Smooth muscle cell (in vitro differentiated cells): ENCODE data around the gene LDHD. TPM values are rescaled to one million over a fixed set of nuclear protein-coding genes. Genes with fewer than 3 reads are reported as not detected.

Source experiments
- DNase-seq: peaks from one replicate; lab custom pipeline; 2025; ENCODE audit not compliant: unreplicated experiment; lab: John Stamatoyannopoulos, UW
- H2AFZ ChIP-seq: fragments of 200-600 bp; sonication (generic); 2 replicates; pipeline ENCODE4 v1.6.0; 2016; ENCODE audit warnings: antibody characterized with exemption, low read depth, mild to moderate bottlenecking
- H3F3A ChIP-seq: fragments of 200-600 bp; sonication (generic); 2 replicates; pipeline ENCODE4 v1.6.0; 2017; ENCODE audit warnings: antibody characterized with exemption, low read depth
- H3K27ac ChIP-seq: fragments of 200-600 bp; sonication (generic); 2 replicates; pipeline ENCODE4 v1.5.1; 2016; ENCODE audit warnings: low read depth, mild to moderate bottlenecking
- H3K27me3 ChIP-seq: fragments of 200-600 bp; sonication (generic); 2 replicates; pipeline ENCODE4 v1.6.1; 2016; ENCODE audit warnings: low read depth, mild to moderate bottlenecking
- H3K36me3 ChIP-seq: fragments of 200-600 bp; sonication (generic); 2 replicates; pipeline ENCODE4 v1.5.1; 2016; ENCODE audit warnings: low read depth
- H3K4me1 ChIP-seq: fragments of 200-600 bp; sonication (generic); 2 replicates; pipeline ENCODE4 v1.5.1; 2016; ENCODE audit warnings: low read depth
- H3K4me2 ChIP-seq: fragments of 200-600 bp; sonication (generic); 2 replicates; pipeline ENCODE4 v1.6.0; 2016; ENCODE audit warnings: mild to moderate bottlenecking
- H3K4me3 ChIP-seq: fragments of 200-600 bp; sonication (generic); 2 replicates; pipeline ENCODE4 v1.5.1; 2016; ENCODE audit warnings: mild to moderate bottlenecking
- H3K79me2 ChIP-seq: fragments of 200-600 bp; sonication (generic); 2 replicates; pipeline ENCODE4 v1.6.0; 2016; ENCODE audit warnings: low read depth, mild to moderate bottlenecking
- H3K9ac ChIP-seq: fragments of 200-600 bp; sonication (generic); 2 replicates; pipeline ENCODE4 v1.6.0; 2016; ENCODE audit warnings: low read depth
- H3K9me3 ChIP-seq: fragments of 200-600 bp; sonication (generic); replicated peaks from 2 replicates; pipeline ENCODE4 v1.5.1; 2016; ENCODE audit warnings: low read depth
- H4K20me1 ChIP-seq: fragments of 200-600 bp; sonication (generic); 2 replicates; pipeline ENCODE4 v1.6.0; 2016; ENCODE audit warnings: low read depth
- WGBS: methylation state at CpG from one replicate; pipeline ENCODE4 v1.1.7; 2016; ENCODE audit warnings: low lambda C conversion rate; 5-methylcytosine and 5-hydroxymethylcytosine counted together
- polyA plus RNA-seq: library from polyadenylated mRNA; unstranded; fragments of >200 nt; fragmentation: Nextera tagmentation; extraction: Ambion mirVana; gene quantifications from 2 replicates; pipeline ENCODE4 v1.2.1, GENCODE V29; 2016
- total RNA-seq: library from RNA; depleted of rRNA; stranded (reverse); fragments of >200 nt; gene quantifications from 2 replicates; pipeline ENCODE4 v1.2.3, GENCODE V29; 2014
- TF ChIP-seq, protein P1 (sequence below): fragments of 200-600 bp; sonication (generic); IDR thresholded peaks from 2 replicates; pipeline ENCODE4 v1.5.1; 2017; ENCODE audit warnings: borderline replicate concordance, mild to moderate bottlenecking, antibody characterized with exemption; ENCODE audit not compliant: insufficient read depth, poor library complexity, severe bottlenecking

LDHD gene
- total and polyA plus RNA-seq, 2 experiments from 2014 or later = 0.85 to 1.2 TPM

DNA sequence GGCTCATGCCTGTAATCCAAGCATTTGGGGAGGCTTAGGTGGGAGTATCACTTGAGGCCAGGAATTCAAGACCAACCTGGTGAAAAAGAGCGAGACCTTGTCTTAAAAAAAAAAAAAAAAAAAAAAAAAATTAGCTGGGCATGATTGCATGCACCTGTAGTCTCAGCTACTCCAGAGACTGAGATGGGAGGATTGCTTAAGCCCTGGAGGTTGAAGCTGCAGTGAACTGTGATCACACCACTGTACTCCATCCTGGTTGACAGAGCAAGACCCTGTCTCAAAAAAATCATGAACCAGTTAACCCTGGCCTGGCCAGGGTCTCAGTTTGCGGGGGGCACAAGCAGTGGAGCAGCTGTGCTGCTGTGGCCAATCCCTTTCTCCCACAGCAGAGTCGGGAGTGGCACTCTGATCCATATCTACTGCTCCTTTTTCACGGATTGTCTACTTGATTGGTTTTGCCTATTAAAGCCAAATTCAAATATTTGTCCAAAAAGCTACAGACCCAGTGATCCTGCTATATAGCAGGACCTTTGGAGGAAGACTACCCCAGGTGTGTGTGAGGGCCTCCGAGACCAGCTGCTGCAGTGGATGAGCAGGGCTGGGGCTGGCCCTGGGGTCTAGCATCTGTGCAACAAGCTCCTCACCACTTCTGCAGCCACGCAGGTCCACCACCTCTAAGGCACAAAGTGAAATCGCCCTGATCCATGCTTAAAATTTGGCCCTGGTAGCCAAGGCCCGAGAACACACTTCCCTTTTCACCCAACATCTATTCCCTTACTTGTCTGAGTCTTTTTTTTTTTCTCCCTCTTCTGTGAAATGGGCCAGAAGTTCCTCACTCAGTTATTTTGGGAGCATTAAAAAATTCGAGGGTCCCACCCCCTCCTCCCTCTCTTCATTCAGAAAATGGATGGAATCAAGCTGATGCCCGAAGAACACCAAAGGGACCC is 48.2 kb downstream of the LDHD start:
- no peak overlapping the region for H3K4me3 ChIP-seq
- H3K4me2 ChIP-seq = no peak overlapping the region
- no peak overlapping the region for H2AFZ ChIP-seq
- no peaks in the 10 kb centered on the region for H3K27me3 ChIP-seq
- DNase-seq = no peak
- H3K27ac ChIP-seq = no peak overlapping the region
- WGBS = 96% methylated on average over 10 of the region's 10 CpGs
- H3K4me1 ChIP-seq = peaks cover 9% of the 10 kb centered on the region
- H3F3A ChIP-seq = no peaks in the 10 kb centered on the region
- peaks cover 67% of the 10 kb centered on the region for H3K79me2 ChIP-seq
- H4K20me1 ChIP-seq = peaks cover 99% of the 10 kb centered on the region
- no peak overlapping the region for H3K9ac ChIP-seq
- TF ChIP-seq, protein P1, sequence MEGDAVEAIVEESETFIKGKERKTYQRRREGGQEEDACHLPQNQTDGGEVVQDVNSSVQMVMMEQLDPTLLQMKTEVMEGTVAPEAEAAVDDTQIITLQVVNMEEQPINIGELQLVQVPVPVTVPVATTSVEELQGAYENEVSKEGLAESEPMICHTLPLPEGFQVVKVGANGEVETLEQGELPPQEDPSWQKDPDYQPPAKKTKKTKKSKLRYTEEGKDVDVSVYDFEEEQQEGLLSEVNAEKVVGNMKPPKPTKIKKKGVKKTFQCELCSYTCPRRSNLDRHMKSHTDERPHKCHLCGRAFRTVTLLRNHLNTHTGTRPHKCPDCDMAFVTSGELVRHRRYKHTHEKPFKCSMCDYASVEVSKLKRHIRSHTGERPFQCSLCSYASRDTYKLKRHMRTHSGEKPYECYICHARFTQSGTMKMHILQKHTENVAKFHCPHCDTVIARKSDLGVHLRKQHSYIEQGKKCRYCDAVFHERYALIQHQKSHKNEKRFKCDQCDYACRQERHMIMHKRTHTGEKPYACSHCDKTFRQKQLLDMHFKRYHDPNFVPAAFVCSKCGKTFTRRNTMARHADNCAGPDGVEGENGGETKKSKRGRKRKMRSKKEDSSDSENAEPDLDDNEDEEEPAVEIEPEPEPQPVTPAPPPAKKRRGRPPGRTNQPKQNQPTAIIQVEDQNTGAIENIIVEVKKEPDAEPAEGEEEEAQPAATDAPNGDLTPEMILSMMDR = no peak
- H3K36me3 ChIP-seq = no peaks in the 10 kb centered on the region
- no peaks in the 10 kb centered on the region for H3K9me3 ChIP-seq

DNA sequence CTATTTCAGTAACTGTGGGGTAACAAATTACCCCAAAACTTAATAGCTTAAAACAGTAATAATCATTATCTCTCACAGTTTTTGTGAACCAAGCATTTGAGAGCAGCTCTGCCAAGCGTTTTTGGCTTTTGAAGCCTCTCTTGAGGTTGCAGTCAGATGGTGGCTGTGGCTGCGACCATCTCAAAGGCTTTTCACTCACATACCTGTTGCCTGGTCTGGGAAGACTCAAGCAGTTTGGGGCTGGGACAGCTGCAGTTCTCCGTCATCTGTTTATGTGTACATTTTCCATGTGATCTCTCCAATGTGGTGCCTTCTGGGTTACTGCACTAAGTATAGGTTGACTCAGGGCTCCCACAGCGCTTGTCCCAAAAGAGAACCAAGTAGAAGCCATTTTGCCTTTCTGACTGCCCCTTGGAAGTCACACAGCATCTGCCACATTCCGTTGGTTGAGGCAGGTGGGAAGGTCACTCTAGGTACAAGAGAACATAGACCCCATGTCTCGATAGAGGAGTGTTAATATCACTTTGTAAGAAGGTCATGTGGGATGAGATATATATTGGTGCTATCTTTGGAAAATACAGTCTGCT is 49.6 kb downstream of the LDHD start:
- peaks cover 9% of the 10 kb centered on the region for H3K4me1 ChIP-seq
- H2AFZ ChIP-seq = no peak overlapping the region
- no peak overlapping the region for H3K4me2 ChIP-seq
- TF ChIP-seq, protein P1 = no peak
- WGBS = 85% methylated on average over 6 of the region's 6 CpGs
- peaks cover 100% of the 10 kb centered on the region for H4K20me1 ChIP-seq
- peaks cover 63% of the 10 kb centered on the region for H3K79me2 ChIP-seq
- H3K27me3 ChIP-seq = no peaks in the 10 kb centered on the region
- H3K9me3 ChIP-seq = no peaks in the 10 kb centered on the region
- no peaks in the 10 kb centered on the region for H3F3A ChIP-seq
- no peak for DNase-seq
- no peak overlapping the region for H3K27ac ChIP-seq
- no peak overlapping the region for H3K9ac ChIP-seq
- H3K4me3 ChIP-seq = no peak overlapping the region
- H3K36me3 ChIP-seq = no peaks in the 10 kb centered on the region

DNA sequence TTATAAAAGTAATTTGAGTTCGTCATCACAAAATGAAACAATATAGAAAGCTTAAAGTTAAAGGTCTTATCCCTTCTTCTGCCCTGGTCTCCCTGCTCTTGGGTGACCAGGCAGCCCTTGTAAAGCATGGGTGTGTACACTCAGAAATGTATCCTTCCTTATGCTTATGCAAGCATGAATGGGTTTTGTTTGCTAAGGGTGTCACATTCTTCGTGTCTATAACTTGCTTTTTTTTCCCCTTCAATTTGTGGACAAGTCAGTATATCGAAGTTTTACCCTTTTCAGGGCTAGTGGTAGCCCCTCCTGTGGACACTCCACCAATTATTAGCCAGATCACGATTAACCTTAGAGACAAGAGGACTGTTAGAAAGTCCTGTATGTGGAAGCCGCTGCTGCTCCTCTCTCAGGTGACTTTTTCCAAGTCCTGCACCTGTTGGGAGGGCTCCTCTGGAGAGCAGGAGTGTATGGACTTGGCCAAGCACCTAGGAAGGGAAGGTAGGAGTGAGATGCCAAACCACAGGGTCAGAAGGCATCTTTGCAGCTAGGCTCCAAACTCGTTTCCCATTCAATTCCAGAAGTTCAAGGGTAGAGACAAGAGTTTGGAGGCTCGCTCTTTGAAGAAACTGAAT is 50.9 kb downstream of the LDHD start:
- Histone ChIP-seq H3K4me1 (peaks cover 9% of the 10 kb centered on the region), H3K9ac (no peak overlapping the region), H3K4me2 (no peak overlapping the region), H3K36me3 (no peaks in the 10 kb centered on the region), H3K9me3 (no peaks in the 10 kb centered on the region), H2AFZ (no peak overlapping the region), H3K27ac (no peak overlapping the region), H3F3A (no peaks in the 10 kb centered on the region), H3K27me3 (no peaks in the 10 kb centered on the region), H3K79me2 (peaks cover 64% of the 10 kb centered on the region), H4K20me1 (peaks cover 100% of the 10 kb centered on the region), H3K4me3 (peak overlapping the region; percentile 2)
- TF ChIP-seq, protein P1 = no peak
- DNase-seq = no peak
- WGBS = 95% methylated on average over 7 of the region's 7 CpGs
